Uterus (tissue), 2 donors: ENCODE measurements around the gene MEGF8.

Source experiments
- POLR2A ChIP-seq, 2 donors: fragments of 450-650 bp; IDR thresholded peaks; one replicate each; pipeline ENCODE4 v1.6.1; 2016; ENCODE audit warnings: antibody characterized with exemption in 2 of 2, mild to moderate bottlenecking in 1 of 2, moderate library complexity in 1 of 2
- TF ChIP-seq, protein P1 (sequence below), 4 experiments: fragments of 200-600 bp in 2 of 4; fragments of 450-650 bp in 2 of 4; sonication (generic) in 2 of 4; IDR thresholded peaks; one replicate each; pipeline ENCODE4 v1.5.1; 2016 to 2019; ENCODE audit warnings: antibody characterized with exemption in 4 of 4, mild to moderate bottlenecking in 2 of 4, moderate library complexity in 1 of 4

DNA sequence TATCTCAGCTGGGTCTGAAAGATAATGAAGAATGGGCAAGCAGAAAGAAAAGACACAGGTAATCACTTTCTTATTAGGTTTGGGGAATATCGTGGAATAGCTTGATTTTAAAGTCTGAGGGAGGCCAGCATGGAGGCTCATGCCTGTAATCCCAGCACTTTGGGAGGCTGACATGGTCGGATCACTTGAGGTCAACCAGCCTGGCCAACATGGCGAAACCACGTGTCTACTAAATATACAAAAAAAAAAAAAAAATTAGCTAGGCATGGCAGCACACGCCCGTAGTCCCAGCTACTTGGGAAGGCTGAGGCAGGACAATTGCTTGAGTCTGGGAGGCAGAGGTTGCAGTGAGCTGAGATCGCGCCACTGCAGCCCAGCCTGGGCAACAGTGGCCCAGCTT, 21.6 kb upstream of the MEGF8 start:
- TF ChIP-seq, protein P1, sequence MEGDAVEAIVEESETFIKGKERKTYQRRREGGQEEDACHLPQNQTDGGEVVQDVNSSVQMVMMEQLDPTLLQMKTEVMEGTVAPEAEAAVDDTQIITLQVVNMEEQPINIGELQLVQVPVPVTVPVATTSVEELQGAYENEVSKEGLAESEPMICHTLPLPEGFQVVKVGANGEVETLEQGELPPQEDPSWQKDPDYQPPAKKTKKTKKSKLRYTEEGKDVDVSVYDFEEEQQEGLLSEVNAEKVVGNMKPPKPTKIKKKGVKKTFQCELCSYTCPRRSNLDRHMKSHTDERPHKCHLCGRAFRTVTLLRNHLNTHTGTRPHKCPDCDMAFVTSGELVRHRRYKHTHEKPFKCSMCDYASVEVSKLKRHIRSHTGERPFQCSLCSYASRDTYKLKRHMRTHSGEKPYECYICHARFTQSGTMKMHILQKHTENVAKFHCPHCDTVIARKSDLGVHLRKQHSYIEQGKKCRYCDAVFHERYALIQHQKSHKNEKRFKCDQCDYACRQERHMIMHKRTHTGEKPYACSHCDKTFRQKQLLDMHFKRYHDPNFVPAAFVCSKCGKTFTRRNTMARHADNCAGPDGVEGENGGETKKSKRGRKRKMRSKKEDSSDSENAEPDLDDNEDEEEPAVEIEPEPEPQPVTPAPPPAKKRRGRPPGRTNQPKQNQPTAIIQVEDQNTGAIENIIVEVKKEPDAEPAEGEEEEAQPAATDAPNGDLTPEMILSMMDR (IDR thresholded peaks at IDR 0.05), result no peak
- TF ChIP-seq POLR2A (IDR thresholded peaks at IDR 0.05), result no peak
